AG09309 (cell line): ENCODE measurements around the gene SEC61A2.

Experiments used
- DNase-seq: peaks from one replicate; pipeline ENCODE4 v3.0.0-alpha.2; 2010; ENCODE audit warnings: low read depth
- H3K4me3 ChIP-seq: 2 replicates; pipeline ENCODE4 v1.5.1; 2011; ENCODE audit warnings: mild to moderate bottlenecking, low read depth, low read length, moderate library complexity; ENCODE audit not compliant: control insufficient read depth
- TF ChIP-seq, protein P1 (sequence below): IDR thresholded peaks from 2 replicates; pipeline ENCODE4 v1.5.1; 2011; ENCODE audit warnings: mild to moderate bottlenecking, low read depth, low read length, inconsistent platforms; ENCODE audit not compliant: insufficient read depth, control insufficient read depth; ENCODE audit errors: missing control alignments

Gene SEC61A2

DNA sequence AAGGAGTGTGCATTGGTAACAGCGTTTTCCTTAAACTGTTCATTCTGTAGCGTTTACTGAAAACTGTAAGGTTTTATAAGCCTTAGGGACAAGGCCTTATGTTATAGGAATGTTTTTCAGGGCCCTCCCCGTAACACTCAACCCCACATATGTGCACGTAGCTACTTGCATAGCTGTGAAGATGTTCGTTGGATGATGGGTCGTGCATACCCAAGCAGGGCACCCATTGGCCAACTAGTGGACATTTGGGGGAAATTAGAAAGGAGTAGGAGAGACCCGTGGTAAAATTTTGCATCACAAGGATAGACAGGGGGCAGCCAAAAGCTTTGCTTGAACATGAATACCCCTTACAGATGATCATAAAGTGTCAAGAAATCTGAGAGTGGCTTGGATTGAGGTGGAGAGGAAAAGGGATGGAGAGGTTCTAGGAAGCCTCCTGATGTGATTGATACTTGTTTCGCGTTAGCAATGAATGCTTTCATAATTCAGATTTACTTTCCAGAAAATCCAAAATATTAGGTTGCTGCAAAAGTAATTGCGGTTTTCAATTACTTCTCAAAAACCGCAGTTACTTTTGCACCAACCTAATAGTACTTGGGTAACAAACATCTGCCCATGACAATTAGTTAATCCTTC, 878 bp downstream of the SEC61A2 start:
- peak; percentile 20 for DNase-seq

DNA sequence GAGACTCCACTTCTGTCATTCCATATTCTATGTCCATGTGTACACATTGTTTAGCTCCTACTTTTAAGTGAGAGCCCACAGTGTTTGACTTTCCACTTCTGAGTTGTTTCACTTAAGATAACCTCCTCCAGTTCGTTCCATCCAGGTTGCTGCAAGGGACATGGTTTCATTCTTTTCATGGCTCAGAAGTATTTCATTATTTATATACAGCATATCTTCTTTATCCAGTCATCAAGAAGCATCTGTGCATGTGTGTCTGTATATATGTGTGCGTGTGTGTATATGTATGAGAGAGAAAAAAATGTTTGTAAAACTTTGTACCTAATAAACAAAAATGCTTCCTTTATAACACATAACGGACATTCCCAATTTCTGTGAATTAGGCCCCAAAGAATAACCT, 6.2 kb downstream of the SEC61A2 start:
- H3K4me3 ChIP-seq = no peak overlapping the region
- TF ChIP-seq, protein P1, sequence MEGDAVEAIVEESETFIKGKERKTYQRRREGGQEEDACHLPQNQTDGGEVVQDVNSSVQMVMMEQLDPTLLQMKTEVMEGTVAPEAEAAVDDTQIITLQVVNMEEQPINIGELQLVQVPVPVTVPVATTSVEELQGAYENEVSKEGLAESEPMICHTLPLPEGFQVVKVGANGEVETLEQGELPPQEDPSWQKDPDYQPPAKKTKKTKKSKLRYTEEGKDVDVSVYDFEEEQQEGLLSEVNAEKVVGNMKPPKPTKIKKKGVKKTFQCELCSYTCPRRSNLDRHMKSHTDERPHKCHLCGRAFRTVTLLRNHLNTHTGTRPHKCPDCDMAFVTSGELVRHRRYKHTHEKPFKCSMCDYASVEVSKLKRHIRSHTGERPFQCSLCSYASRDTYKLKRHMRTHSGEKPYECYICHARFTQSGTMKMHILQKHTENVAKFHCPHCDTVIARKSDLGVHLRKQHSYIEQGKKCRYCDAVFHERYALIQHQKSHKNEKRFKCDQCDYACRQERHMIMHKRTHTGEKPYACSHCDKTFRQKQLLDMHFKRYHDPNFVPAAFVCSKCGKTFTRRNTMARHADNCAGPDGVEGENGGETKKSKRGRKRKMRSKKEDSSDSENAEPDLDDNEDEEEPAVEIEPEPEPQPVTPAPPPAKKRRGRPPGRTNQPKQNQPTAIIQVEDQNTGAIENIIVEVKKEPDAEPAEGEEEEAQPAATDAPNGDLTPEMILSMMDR = no peak
- DNase-seq = no peak

More for the DNA sequence above, 878 bp downstream of the SEC61A2 start:
- peak overlapping the region; percentile 81 for H3K4me3 ChIP-seq
- TF ChIP-seq, protein P1 = peak; percentile 67

DNA sequence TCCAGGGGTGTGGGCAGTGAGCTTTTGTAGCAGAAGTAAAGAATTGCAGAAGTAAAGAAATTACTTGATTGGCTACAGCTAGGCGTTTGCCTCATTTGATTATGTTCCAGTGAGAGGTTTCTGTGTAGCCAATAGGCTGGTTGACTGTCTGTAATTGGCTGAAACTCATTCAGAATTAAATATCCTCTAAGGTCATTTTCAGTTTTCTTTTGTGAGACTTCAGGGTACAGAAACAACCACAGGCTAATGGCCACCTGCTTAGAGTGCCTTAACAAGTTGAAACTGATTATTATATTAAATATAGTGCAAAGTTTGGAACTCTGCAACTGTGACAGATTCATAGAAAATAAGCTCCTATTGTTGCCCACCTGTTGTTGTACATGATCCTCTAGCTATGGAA, 10.6 kb downstream of the SEC61A2 start:
- DNase-seq = no peak
- TF ChIP-seq, protein P1 = no peak
- no peak overlapping the region for H3K4me3 ChIP-seq

DNA sequence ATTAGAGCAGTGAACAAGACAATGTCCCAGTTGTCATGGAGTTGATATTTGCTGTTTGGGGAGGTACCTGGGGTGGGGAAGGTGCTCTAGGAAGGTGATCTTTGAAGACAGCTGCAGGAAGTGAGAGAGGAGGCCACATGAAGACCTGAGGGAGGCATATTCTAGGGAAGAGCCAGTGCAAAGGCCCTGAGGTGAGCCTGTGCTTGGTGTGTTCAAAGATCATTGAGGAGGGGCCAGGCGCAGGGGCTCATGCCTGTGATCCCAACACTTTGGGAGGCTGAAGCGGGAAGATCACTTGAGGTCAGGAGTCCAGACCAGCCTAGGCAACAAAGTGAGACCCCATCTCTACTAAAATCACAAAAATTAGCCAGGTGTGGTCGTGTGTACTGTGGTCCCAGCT, 15.1 kb downstream of the SEC61A2 start:
- TF ChIP-seq, protein P1 = no peak
- no peak overlapping the region for H3K4me3 ChIP-seq
- no peak for DNase-seq

- DNase-seq = no peak
- H3K4me3 ChIP-seq = no peak overlapping the region
- TF ChIP-seq, protein P1 = no peak
Observed at GRCh38 chr10:12150163-12150562, 20.7 kb downstream of the SEC61A2 start.

GRCh38 chr10:12154516-12154915, 25.0 kb downstream of the SEC61A2 start:
- TF ChIP-seq, protein P1 = no peak
- no peak overlapping the region for H3K4me3 ChIP-seq
- no peak for DNase-seq
